Neuronal stem cell (in vitro differentiated cells): ENCODE measurements around the gene IFT88. TPM values are rescaled to one million over a fixed set of nuclear protein-coding genes. Genes with fewer than 3 reads are reported as not detected.

Experiments
- DNase-seq: peaks from one replicate; pipeline ENCODE4 v3.0.0-alpha.2; 2013; ENCODE audit warnings: low spot score
- H2AFZ ChIP-seq: one replicate; pipeline ENCODE4 v1.6.1; 2013; ENCODE audit warnings: mild to moderate bottlenecking, low read length, inconsistent platforms
- H2AK5ac ChIP-seq: 2 replicates; pipeline ENCODE4 v1.6.1; 2013; ENCODE audit warnings: low read depth, mild to moderate bottlenecking, inconsistent platforms, low read length, moderate library complexity, mixed read lengths
- H2BK120ac ChIP-seq: 2 replicates; pipeline ENCODE4 v1.6.1; 2013; ENCODE audit warnings: low read depth, mild to moderate bottlenecking, inconsistent platforms, low read length, moderate library complexity, mixed read lengths
- H2BK12ac ChIP-seq: one replicate; pipeline ENCODE4 v1.6.1; 2013; ENCODE audit warnings: low read length, inconsistent platforms
- H2BK15ac ChIP-seq: 2 replicates; pipeline ENCODE4 v1.6.1; 2013; ENCODE audit warnings: mild to moderate bottlenecking, low read length, inconsistent platforms, mixed read lengths
- H2BK5ac ChIP-seq: one replicate; pipeline ENCODE4 v1.6.1; 2013; ENCODE audit warnings: inconsistent platforms, mild to moderate bottlenecking, low read length, moderate library complexity
- H3K14ac ChIP-seq: one replicate; pipeline ENCODE4 v1.6.1; 2013; ENCODE audit warnings: low read length, inconsistent platforms
- H3K18ac ChIP-seq: 2 replicates; pipeline ENCODE4 v1.6.1; 2013; ENCODE audit warnings: low read length, inconsistent platforms
- H3K23ac ChIP-seq: 2 replicates; pipeline ENCODE4 v1.6.1; 2013; ENCODE audit warnings: low read depth, mild to moderate bottlenecking, mixed read lengths, low read length, inconsistent platforms; ENCODE audit not compliant: poor library complexity
- H3K27ac ChIP-seq: replicated peaks from 3 replicates; pipeline ENCODE4 v1.5.1; 2013; ENCODE audit warnings: low read length, inconsistent platforms
- H3K27me3 ChIP-seq, 3 experiments: 2 replicates each; pipeline ENCODE4 v1.6.1; 2013; ENCODE audit warnings: low read length in 3 of 3, mild to moderate bottlenecking in 2 of 3, inconsistent platforms in 1 of 3, low read depth in 1 of 3, mixed read lengths in 1 of 3, moderate library complexity in 1 of 3; ENCODE audit not compliant: control insufficient read depth in 3 of 3, insufficient read depth in 3 of 3
- H3K36me3 ChIP-seq, 2 donors: replicated peaks in 1 of 2; 2 replicates each; pipeline ENCODE4 v1.6.1; 2013; ENCODE audit warnings: low read length in 2 of 2; ENCODE audit not compliant: control insufficient read depth in 2 of 2, insufficient read depth in 2 of 2
- H3K4ac ChIP-seq: 2 replicates; pipeline ENCODE4 v1.6.1; 2013; ENCODE audit warnings: inconsistent platforms, mild to moderate bottlenecking, low read length, moderate library complexity
- H3K4me1 ChIP-seq, 2 donors: 1 replicate in 1 of 2; 2 replicates in 1 of 2; pipeline ENCODE4 v1.6.1; 2013; ENCODE audit warnings: low read length in 2 of 2, low read depth in 1 of 2; ENCODE audit not compliant: control insufficient read depth in 2 of 2, insufficient read depth in 1 of 2
- H3K4me2 ChIP-seq: one replicate; pipeline ENCODE4 v1.6.1; 2013; ENCODE audit warnings: mild to moderate bottlenecking, low read length, inconsistent platforms; ENCODE audit not compliant: insufficient read depth, poor library complexity, severe bottlenecking
- H3K4me3 ChIP-seq, 2 donors: 2 replicates each; pipeline ENCODE4 v1.5.1; 2013; ENCODE audit warnings: low read length in 2 of 2, mild to moderate bottlenecking in 2 of 2, inconsistent platforms in 1 of 2, moderate library complexity in 1 of 2
- H3K79me1 ChIP-seq: one replicate; pipeline ENCODE4 v1.6.1; 2013; ENCODE audit warnings: low read depth, mild to moderate bottlenecking, inconsistent platforms, low read length, moderate library complexity
- H3K9ac ChIP-seq: one replicate; pipeline ENCODE4 v1.6.1; 2013; ENCODE audit warnings: mild to moderate bottlenecking, low read depth, low read length, inconsistent platforms; ENCODE audit not compliant: poor library complexity
- H3K9me3 ChIP-seq, 2 donors: replicated peaks in 1 of 2; 2 replicates each; pipeline versions ENCODE3 to v1.6.1; 2013; ENCODE audit warnings: low read length in 2 of 2, mild to moderate bottlenecking in 2 of 2, inconsistent platforms in 1 of 2, low read depth in 1 of 2, mixed read lengths in 1 of 2, moderate library complexity in 1 of 2; ENCODE audit not compliant: control insufficient read depth in 2 of 2, insufficient read depth in 1 of 2
- H4K8ac ChIP-seq: one replicate; pipeline ENCODE4 v1.6.1; 2013; ENCODE audit warnings: low read depth, mild to moderate bottlenecking, inconsistent platforms, low read length, moderate library complexity
- H4K91ac ChIP-seq: one replicate; pipeline ENCODE4 v1.6.1; 2013; ENCODE audit warnings: low read length, low read depth, mild to moderate bottlenecking, inconsistent platforms; ENCODE audit not compliant: poor library complexity
- WGBS, 2 donors: extraction: QIAGEN DNeasy Blood & Tissue Kit; methylation state at CpG; one replicate each; pipeline ENCODE4 v1.1.7; 2013; ENCODE audit warnings: missing lambda C conversion rate in 2 of 2, mixed read lengths in 1 of 2; ENCODE audit not compliant: insufficient read length in 2 of 2, insufficient replicate concordance in 1 of 2; ENCODE audit errors: extremely low coverage in 2 of 2; 5-methylcytosine and 5-hydroxymethylcytosine counted together
- polyA plus RNA-seq, 2 experiments: library from polyadenylated mRNA; stranded (reverse); fragments of 200-250 nt; gene quantifications; one replicate each; pipeline ENCODE4 v1.2.3, GENCODE V29; 2013

The IFT88 gene, protein sequence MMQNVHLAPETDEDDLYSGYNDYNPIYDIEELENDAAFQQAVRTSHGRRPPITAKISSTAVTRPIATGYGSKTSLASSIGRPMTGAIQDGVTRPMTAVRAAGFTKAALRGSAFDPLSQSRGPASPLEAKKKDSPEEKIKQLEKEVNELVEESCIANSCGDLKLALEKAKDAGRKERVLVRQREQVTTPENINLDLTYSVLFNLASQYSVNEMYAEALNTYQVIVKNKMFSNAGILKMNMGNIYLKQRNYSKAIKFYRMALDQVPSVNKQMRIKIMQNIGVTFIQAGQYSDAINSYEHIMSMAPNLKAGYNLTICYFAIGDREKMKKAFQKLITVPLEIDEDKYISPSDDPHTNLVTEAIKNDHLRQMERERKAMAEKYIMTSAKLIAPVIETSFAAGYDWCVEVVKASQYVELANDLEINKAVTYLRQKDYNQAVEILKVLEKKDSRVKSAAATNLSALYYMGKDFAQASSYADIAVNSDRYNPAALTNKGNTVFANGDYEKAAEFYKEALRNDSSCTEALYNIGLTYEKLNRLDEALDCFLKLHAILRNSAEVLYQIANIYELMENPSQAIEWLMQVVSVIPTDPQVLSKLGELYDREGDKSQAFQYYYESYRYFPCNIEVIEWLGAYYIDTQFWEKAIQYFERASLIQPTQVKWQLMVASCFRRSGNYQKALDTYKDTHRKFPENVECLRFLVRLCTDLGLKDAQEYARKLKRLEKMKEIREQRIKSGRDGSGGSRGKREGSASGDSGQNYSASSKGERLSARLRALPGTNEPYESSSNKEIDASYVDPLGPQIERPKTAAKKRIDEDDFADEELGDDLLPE
- 11.4 TPM for polyA plus RNA-seq (2013, experiment 1 of 2)
- polyA plus RNA-seq (2013, experiment 2 of 2), result 11.8 TPM

DNA sequence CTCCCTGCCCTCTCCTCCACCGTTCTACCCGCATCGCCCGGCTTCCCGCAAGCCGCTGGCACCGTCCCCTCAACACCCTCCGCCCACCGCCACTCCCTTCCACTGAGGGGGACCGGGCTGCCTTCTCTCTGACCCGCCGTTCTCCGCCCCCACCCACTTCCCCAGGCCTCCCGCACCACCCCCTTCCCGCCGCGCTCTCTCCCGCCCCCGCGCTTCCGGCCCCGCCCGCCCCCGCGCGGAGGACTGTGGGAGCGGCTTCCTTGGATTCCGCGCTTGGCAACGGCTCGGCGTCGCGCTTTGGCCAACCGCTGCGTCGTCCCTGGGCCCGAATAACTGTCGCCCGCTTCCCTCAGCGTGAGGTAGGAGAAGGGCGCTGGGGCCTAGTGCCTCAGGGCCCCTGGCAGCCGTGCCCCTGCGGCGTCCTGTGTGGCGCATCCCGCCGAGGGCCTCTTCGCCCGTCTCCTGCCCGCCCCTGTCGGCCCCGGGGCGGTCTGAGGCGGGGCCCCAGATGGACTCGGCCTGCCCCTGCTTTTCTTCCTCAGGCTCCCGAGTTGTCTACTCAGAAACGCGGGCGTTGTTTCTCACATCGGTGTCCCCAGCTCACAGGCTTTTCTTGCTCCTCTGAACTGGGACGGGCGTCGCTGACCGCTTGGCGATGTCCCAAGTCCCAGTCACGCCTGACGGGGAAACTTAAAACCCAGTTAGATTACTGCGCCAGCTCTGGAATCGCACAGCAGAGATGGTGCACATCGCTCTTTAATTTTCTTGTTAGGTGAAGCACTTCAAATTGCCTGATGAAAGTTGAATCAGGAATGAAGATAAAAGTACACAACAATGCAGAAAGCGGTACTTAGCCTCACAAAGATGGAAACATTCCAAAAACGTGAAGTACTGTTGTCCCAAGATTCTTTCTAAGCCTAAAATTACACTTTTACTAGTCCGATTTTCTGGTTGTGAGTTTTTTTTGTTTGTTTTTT lies at the start of gene IFT88:
IFT88 (plus strand) TSS at position 260 of the 977 bp plus-strand sequence. CDS start 7,229 bp downstream, outside the sequence.
- Histone ChIP-seq H3K9me3 (peaks cover 0 to 17% of the 10 kb centered on the region in 2 donors), H3K4me1 (no peaks in the 10 kb centered on the region), H3K4me3 (peak within 1 kb of the TSS; percentile 50 to 97), H3K14ac (peak within 1 kb of the TSS; percentile 56), H4K91ac (peak within 1 kb of the TSS; percentile 86), H3K79me1 (no peaks in the 10 kb centered on the region), H3K27ac (peak within 1 kb of the TSS; percentile 96), H2BK15ac (peak within 1 kb of the TSS; percentile 49), H3K18ac (peak within 1 kb of the TSS; percentile 99), H3K4me2 (peak within 1 kb of the TSS; percentile 68), H3K9ac (peak within 1 kb of the TSS; percentile 96), H3K4ac (no peak within 1 kb of the TSS), H4K8ac (no peak within 1 kb of the TSS), H2BK120ac (peak within 1 kb of the TSS; percentile 82), H2AK5ac (no peak within 1 kb of the TSS), H2AFZ (peak within 1 kb of the TSS; percentile 97), H3K23ac (peak within 1 kb of the TSS; percentile 89), H2BK12ac (peak within 1 kb of the TSS; percentile 73), H3K36me3 (peaks cover 0 to 5% of the 10 kb centered on the region in 2 donors), H3K27me3 (no peaks in the 10 kb centered on the region), H2BK5ac (peak within 1 kb of the TSS; percentile 93)
- no CpG with 5 or more reads among the region's 74 CpGs for WGBS, 2 donors
- DNase-seq, result peak; percentile 87

- H3K36me3 ChIP-seq, result no peaks in the 10 kb centered on the region
- H4K91ac ChIP-seq, result no peak overlapping the region
- H3K27ac ChIP-seq, result no peak overlapping the region
- no peak overlapping the region for H2AK5ac ChIP-seq
- H3K4me1 ChIP-seq, result no peaks in the 10 kb centered on the region
- no peak overlapping the region for H2BK5ac ChIP-seq
- no peak overlapping the region for H3K4me2 ChIP-seq
- H3K18ac ChIP-seq, result no peak overlapping the region
- H2AFZ ChIP-seq, result no peak overlapping the region
- no peak overlapping the region for H3K14ac ChIP-seq
- no peak overlapping the region for H3K23ac ChIP-seq
- H2BK12ac ChIP-seq, result no peak overlapping the region
- H3K4me3 ChIP-seq, result no peak overlapping the region
- no peak overlapping the region for H3K9ac ChIP-seq
- peaks cover 0 to 6% (median 0%) of the 10 kb centered on the region in 3 experiments for H3K27me3 ChIP-seq
- H3K79me1 ChIP-seq, result no peaks in the 10 kb centered on the region
- no CpG with 5 or more reads among the region's 7 CpGs for WGBS, 2 donors
- H2BK15ac ChIP-seq, result no peak overlapping the region
- no peak overlapping the region for H3K4ac ChIP-seq
- no peak for DNase-seq
- no peaks in the 10 kb centered on the region for H3K9me3 ChIP-seq
- no peak overlapping the region for H4K8ac ChIP-seq
- H2BK120ac ChIP-seq, result no peak overlapping the region
Observed at GRCh38 chr13:20518660-20519100, 48.3 kb upstream of the IFT88 start.

DNA sequence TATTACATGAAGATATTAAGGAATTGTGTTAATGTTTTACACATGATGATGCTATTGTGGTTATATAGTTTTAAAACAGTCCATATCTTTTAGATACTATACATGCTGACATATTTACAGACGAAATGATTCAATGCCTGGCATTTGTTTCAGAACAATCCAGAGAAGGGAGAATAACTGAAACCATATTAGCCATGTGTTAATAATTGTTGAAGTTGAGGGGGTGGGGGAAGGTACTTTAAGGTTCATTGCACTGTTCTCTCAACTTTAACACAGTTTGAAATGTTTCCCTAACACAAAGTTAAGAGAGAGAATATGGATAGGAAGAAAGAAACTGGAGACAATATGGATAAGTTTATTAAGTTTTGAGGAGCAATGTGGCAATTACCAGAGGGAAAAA lies 47.1 kb upstream of the IFT88 start:
- Histone ChIP-seq H3K4me2 (no peak overlapping the region), H2BK120ac (no peak overlapping the region), H2AK5ac (no peak overlapping the region), H2BK15ac (no peak overlapping the region), H3K14ac (no peak overlapping the region), H2BK5ac (no peak overlapping the region), H3K36me3 (no peaks in the 10 kb centered on the region), H3K27ac (no peak overlapping the region), H3K27me3 (peaks cover 0 to 12% (median 4%) of the 10 kb centered on the region in 3 experiments), H3K79me1 (no peaks in the 10 kb centered on the region), H2AFZ (no peak overlapping the region), H3K4me3 (no peak overlapping the region), H4K8ac (no peak overlapping the region), H3K23ac (no peak overlapping the region), H3K4ac (no peak overlapping the region), H3K18ac (no peak overlapping the region), H4K91ac (no peak overlapping the region), H2BK12ac (no peak overlapping the region), H3K9ac (no peak overlapping the region), H3K9me3 (no peaks in the 10 kb centered on the region), H3K4me1 (no peaks in the 10 kb centered on the region)
- WGBS, 2 donors, result no CpG with 5 or more reads among the region's 1 CpG
- DNase-seq, result no peak
